K562 (cell line): ENCODE data around the gene ELMO1.

Experiments
- CTCF ChIP-seq, 3 experiments: IDR thresholded peaks in 2 of 3; conservative IDR thresholded peaks in 1 of 3; 2 replicates each; pipeline ENCODE4 v1.5.1; 2011 to 2012; ENCODE audit warnings: low read length in 3 of 3, mild to moderate bottlenecking in 3 of 3, control low read depth in 2 of 3, improper control_type of control experiment in 1 of 3, inconsistent platforms in 1 of 3, low read depth in 1 of 3, mixed read lengths in 1 of 3, moderate library complexity in 1 of 3; ENCODE audit not compliant: insufficient read depth in 2 of 3
- NR2F6 ChIP-seq: fragments of 450-650 bp; formaldehyde crosslinking; IDR thresholded peaks from 2 replicates; pipeline ENCODE4 v1.4.0; 2020; ENCODE audit warnings: mild to moderate bottlenecking
- RBFOX2 ChIP-seq: fragments of 200-400 bp; formaldehyde crosslinking; IDR thresholded peaks from 2 replicates; pipeline ENCODE4 v1.6.1; 2017; ENCODE audit warnings: low read depth, mild to moderate bottlenecking, low read length, moderate library complexity
- ZC3H8 ChIP-seq: fragments of 450-650 bp; IDR thresholded peaks from 2 replicates; pipeline ENCODE4 v1.6.1; 2017
- ZNF121 ChIP-seq: sonication (generic); formaldehyde crosslinking; conservative IDR thresholded peaks from 2 replicates; pipeline ENCODE4 v1.8.0; 2022; ENCODE audit warnings: missing genetic modification reagents

- no peak for TF ChIP-seq NR2F6 (CRISPR knock-in tag)
- no peak for TF ChIP-seq ZNF121
- TF ChIP-seq RBFOX2, result no peak
- no peak for TF ChIP-seq CTCF (IDR thresholded peaks at IDR 0.05 in 2 of 3, conservative IDR thresholded peaks at IDR 0.05 in 1 of 3; ENCODE audit: insufficient read depth in 2 of 3, low read depth in 1 of 3, low read length in 3 of 3)
- TF ChIP-seq ZC3H8, result no peak
Observed at GRCh38 chr7:37297546-37297945, 151.1 kb downstream of the ELMO1 start.
